GM12874 (cell line): ENCODE data around the gene GK.

Experiments used
- CTCF ChIP-seq: IDR thresholded peaks from 2 replicates; pipeline ENCODE4 v1.5.1; 2011; ENCODE audit warnings: low read depth, mild to moderate bottlenecking, control low read depth, low read length, moderate library complexity; ENCODE audit not compliant: insufficient read depth

Gene GK

GRCh38 chrX:30673127-30673796 is 20.0 kb downstream of the GK start:
- no peak for TF ChIP-seq CTCF

GRCh38 chrX:30673884-30674598 is 20.8 kb downstream of the GK start:
- TF ChIP-seq CTCF: no peak

- no peak for TF ChIP-seq CTCF
These were observed 21.6 kb downstream of the GK start for GRCh38 chrX:30674799-30675198.

- TF ChIP-seq CTCF: no peak
These were observed 26.1 kb downstream of the GK start for GRCh38 chrX:30679369-30679768.

GRCh38 chrX:30680618-30681017 is 27.4 kb downstream of the GK start:
- TF ChIP-seq CTCF: no peak

- no peak for TF ChIP-seq CTCF
These were observed 35.4 kb downstream of the GK start for GRCh38 chrX:30688641-30689040.

- TF ChIP-seq CTCF: no peak
These were observed 35.9 kb downstream of the GK start for GRCh38 chrX:30689116-30689515.
